Peyer's patch (tissue), 4 donors: ENCODE measurements around the gene CDIP1. TPM values are rescaled to one million over a fixed set of nuclear protein-coding genes. Genes with fewer than 3 reads are reported as not detected.
A peak's percentile ranks its signal among the peaks of the same experiment; 100 is the strongest.

ENCODE experiments used
- DNase-seq, 3 donors: peaks; one replicate each; pipeline ENCODE4 v3.0.0-alpha.2; 2017 to 2019
- H3K27ac ChIP-seq, 4 donors: fragments of 200-600 bp; sonication (generic); one replicate each; pipeline ENCODE4 v1.5.1; 2016 to 2019
- H3K27me3 ChIP-seq, 2 donors: fragments of 200-600 bp; sonication (generic); one replicate each; pipeline ENCODE4 v1.5.1; 2019
- H3K36me3 ChIP-seq, 3 donors: fragments of 200-600 bp; sonication (generic); one replicate each; pipeline ENCODE4 v1.5.1; 2016 to 2019
- H3K4me1 ChIP-seq, 4 donors: fragments of 200-600 bp; sonication (generic); one replicate each; pipeline ENCODE4 v1.5.1; 2016 to 2019
- H3K4me3 ChIP-seq, 4 donors: fragments of 200-600 bp; sonication (generic); 1 replicate in 3 of 4; 2 replicates in 1 of 4; pipeline ENCODE4 v1.5.1; 2016 to 2019; ENCODE audit warnings: mild to moderate bottlenecking in 1 of 4
- H3K9me3 ChIP-seq, 4 donors: fragments of 200-600 bp; sonication (generic); one replicate each; pipeline ENCODE4 v1.5.1; 2016 to 2019; ENCODE audit warnings: mild to moderate bottlenecking in 1 of 4
- CTCF ChIP-seq, 6 experiments: fragments of 450-650 bp in 4 of 6; fragments of 200-600 bp in 2 of 6; sonication (generic) in 1 of 6; IDR thresholded peaks; one replicate each; pipeline ENCODE4 v1.5.1; 2017 to 2019; ENCODE audit warnings: antibody characterized with exemption in 6 of 6, mild to moderate bottlenecking in 3 of 6, moderate library complexity in 1 of 6
- POLR2A ChIP-seq, 2 donors: fragments of 450-650 bp; IDR thresholded peaks; one replicate each; pipeline ENCODE4 v1.5.1; 2017; ENCODE audit warnings: antibody characterized with exemption in 2 of 2, mild to moderate bottlenecking in 2 of 2, moderate library complexity in 2 of 2
- total RNA-seq, 4 donors: library from RNA; depleted of rRNA; stranded (reverse); fragments of >200 nt; gene quantifications; one replicate each; pipeline ENCODE4 v1.1.0, GENCODE V29; 2016

The CDIP1 gene
- total RNA-seq, 4 donors from 2014 or later: 21.5 to 45.0 (median 39.0) TPM

- Histone ChIP-seq H3K27me3 (no peaks in the 10 kb centered on the region), H3K27ac (no peak overlapping the region), H3K4me1 (peaks cover 4 to 28% (median 13%) of the 10 kb centered on the region in 4 donors), H3K4me3 (no peak overlapping the region), H3K36me3 (peaks cover 0 to 20% (median 0%) of the 10 kb centered on the region in 3 donors), H3K9me3 (no peaks in the 10 kb centered on the region)
- TF ChIP-seq POLR2A (IDR thresholded peaks at IDR 0.05) (no peak), CTCF (IDR thresholded peaks at IDR 0.05) (peak; percentile 9 to 49 (median 36))
- no peak for DNase-seq
Observed at GRCh38 chr16:4517812-4518680, 20.5 kb downstream of the CDIP1 start.

GRCh38 chr16:4515611-4516233 lies 22.9 kb downstream of the CDIP1 start:
- Histone ChIP-seq H3K27me3 (no peaks in the 10 kb centered on the region), H3K36me3 (peaks cover 0 to 36% (median 0%) of the 10 kb centered on the region in 3 donors), H3K9me3 (no peaks in the 10 kb centered on the region), H3K4me3 (no peak overlapping the region), H3K27ac (peak overlapping the region; percentile 51 to 73 (median 68)), H3K4me1 (peaks cover 4 to 39% (median 13%) of the 10 kb centered on the region in 4 donors)
- TF ChIP-seq POLR2A (IDR thresholded peaks at IDR 0.05) (no peak), CTCF (IDR thresholded peaks at IDR 0.05) (no peak)
- peak in 1 of 3 donors; percentile 36 for DNase-seq

- H3K4me3 ChIP-seq: no peak overlapping the region
- TF ChIP-seq POLR2A (IDR thresholded peaks at IDR 0.05): no peak
- H3K36me3 ChIP-seq: peaks cover 0 to 45% (median 0%) of the 10 kb centered on the region in 3 donors
- no peaks in the 10 kb centered on the region for H3K9me3 ChIP-seq
- H3K27me3 ChIP-seq: no peaks in the 10 kb centered on the region
- no peak for DNase-seq
- peak overlapping the region; percentile 65 to 78 (median 72) for H3K27ac ChIP-seq
- peaks cover 4 to 40% (median 13%) of the 10 kb centered on the region in 4 donors for H3K4me1 ChIP-seq
Observed at GRCh38 chr16:4514606-4515005, 24.0 kb downstream of the CDIP1 start.

DNA sequence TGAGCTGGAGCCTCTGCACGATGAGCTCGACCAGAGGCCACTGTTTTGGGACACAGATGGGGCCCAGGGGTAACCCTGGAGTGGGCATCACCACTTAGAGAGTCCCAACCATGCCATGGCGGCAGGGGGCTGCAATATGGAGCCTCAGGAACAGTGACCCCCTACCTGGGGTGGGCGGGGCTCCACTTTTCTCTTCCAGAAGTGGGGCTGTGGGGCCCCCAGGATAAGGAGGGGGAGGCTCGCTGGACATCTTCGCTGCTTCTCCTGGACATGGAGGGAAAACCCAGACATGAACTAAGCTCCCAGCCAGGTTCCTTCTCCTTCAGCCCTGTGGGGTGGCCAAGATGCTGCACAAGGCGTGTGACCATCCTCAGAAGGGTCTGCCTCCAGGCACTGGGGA lies 24.7 kb downstream of the CDIP1 start:
- peak overlapping the region; percentile 65 to 78 (median 72) for H3K27ac ChIP-seq
- DNase-seq: no peak
- H3K9me3 ChIP-seq: no peaks in the 10 kb centered on the region
- no peaks in the 10 kb centered on the region for H3K27me3 ChIP-seq
- H3K4me1 ChIP-seq: peaks cover 4 to 40% (median 13%) of the 10 kb centered on the region in 4 donors
- peaks cover 0 to 52% (median 0%) of the 10 kb centered on the region in 3 donors for H3K36me3 ChIP-seq
- no peak overlapping the region for H3K4me3 ChIP-seq
- no peak for TF ChIP-seq POLR2A (IDR thresholded peaks at IDR 0.05)
- TF ChIP-seq CTCF (IDR thresholded peaks at IDR 0.05): no peak

GRCh38 chr16:4513086-4513860 lies 25.3 kb downstream of the CDIP1 start:
- no peak for DNase-seq
- no peak overlapping the region for H3K4me3 ChIP-seq
- TF ChIP-seq POLR2A (IDR thresholded peaks at IDR 0.05): no peak
- TF ChIP-seq CTCF (IDR thresholded peaks at IDR 0.05): no peak
- no peaks in the 10 kb centered on the region for H3K9me3 ChIP-seq
- H3K27ac ChIP-seq: peak overlapping the region in 2 of 4 donors; percentile 70 to 78
- peaks cover 4 to 40% (median 13%) of the 10 kb centered on the region in 4 donors for H3K4me1 ChIP-seq
- H3K36me3 ChIP-seq: peaks cover 0 to 58% (median 0%) of the 10 kb centered on the region in 3 donors
- H3K27me3 ChIP-seq: no peaks in the 10 kb centered on the region
